Measurements from ENCODE around the gene CCDC13.

Gene CCDC13

DNA sequence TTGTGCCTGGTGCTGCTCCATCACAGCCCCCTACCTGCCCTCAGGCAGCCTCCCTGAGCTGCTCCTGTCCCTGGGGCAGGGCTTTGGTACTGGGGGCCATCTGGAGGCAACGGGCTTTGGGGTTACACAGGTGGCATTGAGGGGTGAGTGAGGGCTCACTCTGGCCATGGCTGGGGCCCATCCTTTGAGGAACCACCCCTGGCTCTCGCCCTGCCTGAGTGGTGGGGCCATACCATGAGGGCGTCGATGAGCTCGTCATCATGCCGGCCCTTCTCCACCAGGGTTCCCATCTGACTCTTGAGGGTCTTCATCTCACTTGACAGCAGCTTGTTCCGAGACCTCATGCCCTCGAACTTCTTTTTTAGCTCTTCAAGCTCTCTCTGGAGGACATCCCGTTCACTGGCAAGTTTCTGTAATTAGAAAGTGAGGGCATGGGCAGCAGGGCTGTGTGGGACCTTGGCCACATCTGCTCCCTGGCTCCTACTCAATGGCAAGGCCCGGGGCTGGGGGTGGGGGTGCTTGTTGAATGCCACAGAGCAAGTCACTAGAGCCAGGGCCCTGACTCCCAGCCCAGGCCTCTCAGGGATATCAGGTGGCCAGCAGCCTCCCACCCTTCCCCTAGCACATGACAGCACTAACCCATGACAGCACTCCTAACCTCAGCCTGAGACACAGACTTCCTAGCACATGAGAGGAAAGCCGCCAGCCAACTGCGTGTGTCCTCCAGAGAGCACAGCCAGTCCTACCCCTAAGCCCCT lies 33.5 kb downstream of the CCDC13 start:
- Histone ChIP-seq H2AFZ (ENCODE audit: low read length) (no peak overlapping the region), H3K36me3 (replicated peaks in 1 of 2; ENCODE audit: control insufficient read depth in 2 of 2, insufficient read depth in 2 of 2, low read length in 2 of 2) (no peaks in the 10 kb centered on the region), H3K18ac (ENCODE audit: low read length) (peak overlapping the region; percentile 74), H2AK5ac (ENCODE audit: low read depth, low read length) (no peak overlapping the region), H4K8ac (ENCODE audit: low read depth, low read length) (no peak overlapping the region), H2BK120ac (ENCODE audit: low read depth, low read length) (no peak overlapping the region), H3K9me3 (replicated peaks in 1 of 2; ENCODE audit: control insufficient read depth in 2 of 2, insufficient read depth in 1 of 2, low read depth in 1 of 2, low read length in 2 of 2) (peaks cover 0 to 3% of the 10 kb centered on the region in 2 donors), H3K4ac (ENCODE audit: low read length) (no peak overlapping the region), H3K9ac (ENCODE audit: low read depth, low read length, poor library complexity) (no peak overlapping the region), H2BK5ac (ENCODE audit: low read length) (peak overlapping the region; percentile 70), H3K27me3 (ENCODE audit: control insufficient read depth in 3 of 3, insufficient read depth in 3 of 3, low read depth in 1 of 3, low read length in 3 of 3) (peaks cover 0 to 7% (median 0%) of the 10 kb centered on the region in 3 experiments), H3K4me3 (ENCODE audit: low read length in 2 of 2) (no peak overlapping the region), H2BK15ac (ENCODE audit: low read length) (peak overlapping the region; percentile 79), H3K79me1 (ENCODE audit: low read depth, low read length) (no peaks in the 10 kb centered on the region), H3K14ac (ENCODE audit: low read length) (no peak overlapping the region), H3K4me2 (ENCODE audit: insufficient read depth, low read length, poor library complexity, severe bottlenecking) (no peak overlapping the region), H3K4me1 (ENCODE audit: control insufficient read depth in 2 of 2, insufficient read depth in 1 of 2, low read depth in 1 of 2, low read length in 2 of 2) (no peaks in the 10 kb centered on the region), H4K91ac (ENCODE audit: low read depth, low read length, poor library complexity) (no peak overlapping the region), H3K23ac (ENCODE audit: low read depth, low read length, poor library complexity) (no peak overlapping the region), H3K27ac (replicated peaks; ENCODE audit: low read length) (no peak overlapping the region), H2BK12ac (ENCODE audit: low read length) (no peak overlapping the region)
- no CpG with 5 or more reads among the region's 12 CpGs for WGBS, 2 donors (ENCODE audit: extremely low coverage in 2 of 2, insufficient read length in 2 of 2, insufficient replicate concordance in 1 of 2)
- DNase-seq (ENCODE audit: low spot score) = no peak

- no peak overlapping the region for H3K14ac ChIP-seq (ENCODE audit: low read length)
- no peaks in the 10 kb centered on the region for H3K36me3 ChIP-seq (replicated peaks in 1 of 2; ENCODE audit: control insufficient read depth in 2 of 2, insufficient read depth in 2 of 2, low read length in 2 of 2)
- H2BK12ac ChIP-seq (ENCODE audit: low read length) = no peak overlapping the region
- H3K27ac ChIP-seq (replicated peaks; ENCODE audit: low read length) = no peak overlapping the region
- H4K91ac ChIP-seq (ENCODE audit: low read depth, low read length, poor library complexity) = peak overlapping the region; percentile 24
- H3K23ac ChIP-seq (ENCODE audit: low read depth, low read length, poor library complexity) = no peak overlapping the region
- H3K9ac ChIP-seq (ENCODE audit: low read depth, low read length, poor library complexity) = no peak overlapping the region
- no peak overlapping the region for H3K18ac ChIP-seq (ENCODE audit: low read length)
- no CpG with 5 or more reads among the region's 6 CpGs for WGBS, 2 donors (ENCODE audit: extremely low coverage in 2 of 2, insufficient read length in 2 of 2, insufficient replicate concordance in 1 of 2)
- no peak overlapping the region for H3K4me3 ChIP-seq (ENCODE audit: low read length in 2 of 2)
- H3K4me2 ChIP-seq (ENCODE audit: insufficient read depth, low read length, poor library complexity, severe bottlenecking) = no peak overlapping the region
- H3K79me1 ChIP-seq (ENCODE audit: low read depth, low read length) = no peaks in the 10 kb centered on the region
- H3K9me3 ChIP-seq (replicated peaks in 1 of 2; ENCODE audit: control insufficient read depth in 2 of 2, insufficient read depth in 1 of 2, low read depth in 1 of 2, low read length in 2 of 2) = peaks cover 0 to 3% of the 10 kb centered on the region in 2 donors
- no peak overlapping the region for H2AFZ ChIP-seq (ENCODE audit: low read length)
- no peak for DNase-seq (ENCODE audit: low spot score)
- H2BK15ac ChIP-seq (ENCODE audit: low read length) = no peak overlapping the region
- peaks cover 7 to 19% of the 10 kb centered on the region in 2 donors for H3K4me1 ChIP-seq (ENCODE audit: control insufficient read depth in 2 of 2, insufficient read depth in 1 of 2, low read depth in 1 of 2, low read length in 2 of 2)
- no peak overlapping the region for H4K8ac ChIP-seq (ENCODE audit: low read depth, low read length)
- peak overlapping the region; percentile 43 for H2BK5ac ChIP-seq (ENCODE audit: low read length)
- no peak overlapping the region for H3K4ac ChIP-seq (ENCODE audit: low read length)
- H3K27me3 ChIP-seq (ENCODE audit: control insufficient read depth in 3 of 3, insufficient read depth in 3 of 3, low read depth in 1 of 3, low read length in 3 of 3) = peaks cover 0 to 10% (median 0%) of the 10 kb centered on the region in 3 experiments
- no peak overlapping the region for H2AK5ac ChIP-seq (ENCODE audit: low read depth, low read length)
- H2BK120ac ChIP-seq (ENCODE audit: low read depth, low read length) = no peak overlapping the region
Observed at GRCh38 chr3:42736531-42736930, 36.5 kb downstream of the CCDC13 start.

GRCh38 chr3:42736081-42736480 lies 37.0 kb downstream of the CCDC13 start:
- no peak overlapping the region for H3K23ac ChIP-seq (ENCODE audit: low read depth, low read length, poor library complexity)
- peak overlapping the region; percentile 43 for H2BK5ac ChIP-seq (ENCODE audit: low read length)
- no peak overlapping the region for H2AFZ ChIP-seq (ENCODE audit: low read length)
- no peak overlapping the region for H3K4me2 ChIP-seq (ENCODE audit: insufficient read depth, low read length, poor library complexity, severe bottlenecking)
- no CpG with 5 or more reads among the region's 1 CpG for WGBS, 2 donors (ENCODE audit: extremely low coverage in 2 of 2, insufficient read length in 2 of 2, insufficient replicate concordance in 1 of 2)
- no peak overlapping the region for H4K8ac ChIP-seq (ENCODE audit: low read depth, low read length)
- no peak overlapping the region for H4K91ac ChIP-seq (ENCODE audit: low read depth, low read length, poor library complexity)
- no peaks in the 10 kb centered on the region for H3K79me1 ChIP-seq (ENCODE audit: low read depth, low read length)
- no peak overlapping the region for H2BK15ac ChIP-seq (ENCODE audit: low read length)
- no peak overlapping the region for H3K27ac ChIP-seq (replicated peaks; ENCODE audit: low read length)
- no peak overlapping the region for H2BK12ac ChIP-seq (ENCODE audit: low read length)
- peaks cover 0 to 3% of the 10 kb centered on the region in 2 donors for H3K9me3 ChIP-seq (replicated peaks in 1 of 2; ENCODE audit: control insufficient read depth in 2 of 2, insufficient read depth in 1 of 2, low read depth in 1 of 2, low read length in 2 of 2)
- H3K36me3 ChIP-seq (replicated peaks in 1 of 2; ENCODE audit: control insufficient read depth in 2 of 2, insufficient read depth in 2 of 2, low read length in 2 of 2) = no peaks in the 10 kb centered on the region
- no peak overlapping the region for H3K14ac ChIP-seq (ENCODE audit: low read length)
- H2BK120ac ChIP-seq (ENCODE audit: low read depth, low read length) = no peak overlapping the region
- H3K18ac ChIP-seq (ENCODE audit: low read length) = no peak overlapping the region
- H3K9ac ChIP-seq (ENCODE audit: low read depth, low read length, poor library complexity) = no peak overlapping the region
- no peak overlapping the region for H2AK5ac ChIP-seq (ENCODE audit: low read depth, low read length)
- H3K4me3 ChIP-seq (ENCODE audit: low read length in 2 of 2) = no peak overlapping the region
- DNase-seq (ENCODE audit: low spot score) = no peak
- peaks cover 7 to 19% of the 10 kb centered on the region in 2 donors for H3K4me1 ChIP-seq (ENCODE audit: control insufficient read depth in 2 of 2, insufficient read depth in 1 of 2, low read depth in 1 of 2, low read length in 2 of 2)
- peaks cover 0 to 14% (median 0%) of the 10 kb centered on the region in 3 experiments for H3K27me3 ChIP-seq (ENCODE audit: control insufficient read depth in 3 of 3, insufficient read depth in 3 of 3, low read depth in 1 of 3, low read length in 3 of 3)
- H3K4ac ChIP-seq (ENCODE audit: low read length) = no peak overlapping the region

DNA sequence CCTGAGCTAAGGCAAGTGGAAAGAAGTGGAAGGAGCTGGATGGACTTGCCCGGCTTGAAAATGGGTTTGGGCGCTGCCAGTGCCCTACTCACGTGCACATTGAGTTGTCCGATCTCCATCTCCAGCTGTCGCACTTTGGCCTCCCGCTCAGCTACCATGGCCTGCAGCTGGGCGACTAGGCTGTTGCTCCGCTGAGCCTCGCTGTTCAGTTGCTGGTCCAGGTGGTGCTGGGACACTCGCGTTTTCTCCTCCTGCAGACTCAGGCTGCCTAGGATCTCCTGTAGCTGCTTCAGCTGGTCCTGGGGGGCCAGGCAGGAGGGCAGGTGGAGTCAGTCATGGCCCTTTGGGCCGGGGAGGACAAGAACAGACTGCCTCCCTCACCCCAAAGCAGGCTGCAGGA lies 37.4 kb downstream of the CCDC13 start:
- H2BK5ac ChIP-seq (ENCODE audit: low read length) = no peak overlapping the region
- peak overlapping the region; percentile 56 for H2AFZ ChIP-seq (ENCODE audit: low read length)
- no peaks in the 10 kb centered on the region for H3K36me3 ChIP-seq (replicated peaks in 1 of 2; ENCODE audit: control insufficient read depth in 2 of 2, insufficient read depth in 2 of 2, low read length in 2 of 2)
- H3K9ac ChIP-seq (ENCODE audit: low read depth, low read length, poor library complexity) = peak overlapping the region; percentile 22
- peak overlapping the region; percentile 67 for H3K18ac ChIP-seq (ENCODE audit: low read length)
- peaks cover 7 to 19% of the 10 kb centered on the region in 2 donors for H3K4me1 ChIP-seq (ENCODE audit: control insufficient read depth in 2 of 2, insufficient read depth in 1 of 2, low read depth in 1 of 2, low read length in 2 of 2)
- no peak overlapping the region for H4K91ac ChIP-seq (ENCODE audit: low read depth, low read length, poor library complexity)
- H3K4me3 ChIP-seq (ENCODE audit: low read length in 2 of 2) = peak overlapping the region in 1 of 2 donors; percentile 33
- no peak overlapping the region for H3K27ac ChIP-seq (replicated peaks; ENCODE audit: low read length)
- H3K14ac ChIP-seq (ENCODE audit: low read length) = peak overlapping the region; percentile 10
- DNase-seq (ENCODE audit: low spot score) = no peak
- no peak overlapping the region for H2BK12ac ChIP-seq (ENCODE audit: low read length)
- peak overlapping the region; percentile 24 for H2BK120ac ChIP-seq (ENCODE audit: low read depth, low read length)
- peaks cover 0 to 14% (median 0%) of the 10 kb centered on the region in 3 experiments for H3K27me3 ChIP-seq (ENCODE audit: control insufficient read depth in 3 of 3, insufficient read depth in 3 of 3, low read depth in 1 of 3, low read length in 3 of 3)
- H3K79me1 ChIP-seq (ENCODE audit: low read depth, low read length) = no peaks in the 10 kb centered on the region
- peaks cover 0 to 3% of the 10 kb centered on the region in 2 donors for H3K9me3 ChIP-seq (replicated peaks in 1 of 2; ENCODE audit: control insufficient read depth in 2 of 2, insufficient read depth in 1 of 2, low read depth in 1 of 2, low read length in 2 of 2)
- peak overlapping the region; percentile 3 for H2BK15ac ChIP-seq (ENCODE audit: low read length)
- no peak overlapping the region for H4K8ac ChIP-seq (ENCODE audit: low read depth, low read length)
- H3K4ac ChIP-seq (ENCODE audit: low read length) = no peak overlapping the region
- H3K4me2 ChIP-seq (ENCODE audit: insufficient read depth, low read length, poor library complexity, severe bottlenecking) = no peak overlapping the region
- no CpG with 5 or more reads among the region's 12 CpGs for WGBS, 2 donors (ENCODE audit: extremely low coverage in 2 of 2, insufficient read length in 2 of 2, insufficient replicate concordance in 1 of 2)
- no peak overlapping the region for H2AK5ac ChIP-seq (ENCODE audit: low read depth, low read length)
- H3K23ac ChIP-seq (ENCODE audit: low read depth, low read length, poor library complexity) = peak overlapping the region; percentile 90
